ENCODE results near the gene UBE2N.

DNA sequence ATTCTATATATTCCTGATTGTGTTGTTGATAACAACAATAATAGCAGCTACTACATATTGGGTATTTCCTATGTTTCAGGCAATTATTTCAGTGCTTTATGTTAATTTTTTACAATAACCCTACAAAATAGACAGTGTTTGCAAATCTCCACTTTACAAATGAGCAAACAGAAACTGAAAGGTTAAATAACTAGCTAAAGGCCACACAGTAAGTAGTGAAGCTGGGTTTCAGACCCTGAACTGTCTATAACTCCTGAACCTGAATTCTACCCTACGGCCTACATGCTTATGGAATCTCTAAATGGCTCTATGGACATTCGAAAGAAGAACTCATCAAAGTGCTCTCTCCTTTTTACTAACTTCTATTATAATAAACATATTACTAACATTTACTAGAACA lies 83.7 kb downstream of the UBE2N start:
- TF ChIP-seq, protein P1, sequence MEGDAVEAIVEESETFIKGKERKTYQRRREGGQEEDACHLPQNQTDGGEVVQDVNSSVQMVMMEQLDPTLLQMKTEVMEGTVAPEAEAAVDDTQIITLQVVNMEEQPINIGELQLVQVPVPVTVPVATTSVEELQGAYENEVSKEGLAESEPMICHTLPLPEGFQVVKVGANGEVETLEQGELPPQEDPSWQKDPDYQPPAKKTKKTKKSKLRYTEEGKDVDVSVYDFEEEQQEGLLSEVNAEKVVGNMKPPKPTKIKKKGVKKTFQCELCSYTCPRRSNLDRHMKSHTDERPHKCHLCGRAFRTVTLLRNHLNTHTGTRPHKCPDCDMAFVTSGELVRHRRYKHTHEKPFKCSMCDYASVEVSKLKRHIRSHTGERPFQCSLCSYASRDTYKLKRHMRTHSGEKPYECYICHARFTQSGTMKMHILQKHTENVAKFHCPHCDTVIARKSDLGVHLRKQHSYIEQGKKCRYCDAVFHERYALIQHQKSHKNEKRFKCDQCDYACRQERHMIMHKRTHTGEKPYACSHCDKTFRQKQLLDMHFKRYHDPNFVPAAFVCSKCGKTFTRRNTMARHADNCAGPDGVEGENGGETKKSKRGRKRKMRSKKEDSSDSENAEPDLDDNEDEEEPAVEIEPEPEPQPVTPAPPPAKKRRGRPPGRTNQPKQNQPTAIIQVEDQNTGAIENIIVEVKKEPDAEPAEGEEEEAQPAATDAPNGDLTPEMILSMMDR (IDR thresholded peaks at IDR 0.05 in 4 of 5, conservative IDR thresholded peaks at IDR 0.05 in 1 of 5), result no peak
- no peak for TF ChIP-seq POLR2A (IDR thresholded peaks at IDR 0.05)

All from gastrocnemius medialis (tissue), 4 donors.